ENCODE data around the gene NUBP2. TPM values are rescaled to one million over a fixed set of nuclear protein-coding genes. Genes with fewer than 3 reads are reported as not detected.

Gene NUBP2
- total RNA-seq, 1 donor from 2014 or later = 66.1 TPM

DNA sequence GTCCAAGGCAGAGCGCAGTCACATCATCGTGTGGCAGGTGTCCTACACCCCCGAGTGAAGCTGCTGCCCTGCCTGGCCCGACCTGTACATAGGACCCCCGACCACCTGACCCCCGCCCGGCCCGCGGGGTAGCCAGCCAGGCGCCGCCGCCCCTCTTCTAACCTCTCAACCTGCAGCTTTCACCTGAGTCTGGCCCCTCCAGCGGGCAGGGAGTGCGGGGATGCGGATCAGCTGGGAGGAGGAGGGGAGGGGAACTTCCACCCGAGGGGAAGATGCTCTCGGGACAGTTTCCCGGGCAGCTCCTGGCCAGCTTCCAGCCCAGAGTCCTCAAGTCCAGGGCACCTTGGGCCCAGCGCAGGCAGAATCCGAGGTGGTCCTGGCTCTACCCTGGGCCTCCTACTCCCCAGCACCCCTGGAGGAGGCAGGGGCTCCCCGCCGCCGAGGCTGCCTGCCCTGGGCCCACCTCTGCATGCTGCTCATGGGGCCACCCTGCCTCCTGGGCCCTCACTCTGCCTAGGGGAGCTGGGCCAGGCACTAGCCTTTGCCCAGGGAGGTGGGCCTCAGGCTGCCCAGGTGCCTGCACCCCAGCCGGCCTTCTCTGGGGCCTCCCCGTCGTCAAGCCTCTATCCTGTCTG lies 13.9 kb upstream of the NUBP2 start:
- Mint-ChIP-seq H3K27ac (ENCODE audit: unreplicated experiment) (no peak overlapping the region), H3K36me3 (ENCODE audit: unreplicated experiment) (no peaks in the 10 kb centered on the region), H3K4me1 (ENCODE audit: low read depth, unreplicated experiment) (peaks cover 4% of the 10 kb centered on the region), H3K27me3 (ENCODE audit: unreplicated experiment) (peaks cover 15% of the 10 kb centered on the region), H3K4me3 (ENCODE audit: unreplicated experiment) (no peak overlapping the region), H3K9me3 (ENCODE audit: unreplicated experiment) (peaks cover 18% of the 10 kb centered on the region)
- no peak for DNase-seq
- no peak for TF ChIP-seq CTCF (IDR thresholded peaks at IDR 0.05; ENCODE audit: partially characterized antibody, unreplicated experiment)

DNA sequence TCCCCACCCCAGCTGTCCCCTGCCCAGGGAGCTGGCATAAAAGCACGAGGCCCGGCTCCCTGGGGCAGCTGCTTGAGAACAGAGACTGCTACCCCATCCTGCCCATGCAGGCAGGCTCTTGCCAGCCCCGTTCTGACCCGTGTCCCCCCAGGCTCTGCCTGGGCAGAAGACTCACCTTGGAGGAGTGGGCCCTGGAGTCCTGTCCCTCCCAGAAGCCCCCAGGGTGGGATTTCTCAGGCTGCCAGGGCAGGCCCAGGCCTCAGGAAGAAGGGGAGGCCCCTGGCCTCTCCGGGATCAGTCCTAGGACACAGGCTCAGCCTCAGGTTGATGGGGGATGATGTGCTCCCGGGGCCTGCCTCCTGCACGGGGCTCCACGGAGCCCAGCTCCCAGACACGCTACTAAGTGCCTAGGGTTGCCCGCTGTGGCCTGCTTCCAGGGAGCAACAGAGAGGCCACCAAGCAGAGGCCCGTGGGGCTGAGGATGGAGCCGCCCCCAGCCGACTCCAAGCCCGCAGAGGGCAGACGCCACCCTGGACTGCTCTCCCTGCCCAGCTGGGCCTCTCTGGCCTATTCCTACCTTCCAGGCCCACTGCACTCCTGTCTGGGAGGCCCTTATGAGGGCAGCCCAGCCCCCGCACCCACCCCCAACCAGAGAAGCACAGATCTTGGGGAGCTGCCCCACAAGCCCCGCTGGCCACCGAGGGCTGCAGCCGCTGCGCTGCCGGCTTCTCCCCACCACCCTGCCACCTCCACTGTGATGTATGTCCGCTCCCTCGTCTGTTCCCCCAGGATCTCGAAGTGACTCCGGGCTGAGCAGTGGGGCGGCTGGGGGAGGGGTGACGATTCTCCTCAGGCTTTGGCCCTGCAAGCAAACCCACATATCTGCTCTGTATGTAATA lies 13.1 kb upstream of the NUBP2 start:
- no peak for TF ChIP-seq CTCF (IDR thresholded peaks at IDR 0.05; ENCODE audit: partially characterized antibody, unreplicated experiment)
- peak overlapping the region; percentile 90 for H3K27ac Mint-ChIP-seq (ENCODE audit: unreplicated experiment)
- H3K9me3 Mint-ChIP-seq (ENCODE audit: unreplicated experiment) = peaks cover 18% of the 10 kb centered on the region
- H3K36me3 Mint-ChIP-seq (ENCODE audit: unreplicated experiment) = no peaks in the 10 kb centered on the region
- H3K27me3 Mint-ChIP-seq (ENCODE audit: unreplicated experiment) = peaks cover 15% of the 10 kb centered on the region
- DNase-seq = no peak
- peaks cover 4% of the 10 kb centered on the region for H3K4me1 Mint-ChIP-seq (ENCODE audit: low read depth, unreplicated experiment)
- H3K4me3 Mint-ChIP-seq (ENCODE audit: unreplicated experiment) = peak overlapping the region; percentile 93

- TF ChIP-seq CTCF (IDR thresholded peaks at IDR 0.05; ENCODE audit: partially characterized antibody, unreplicated experiment) = no peak
- H3K36me3 Mint-ChIP-seq (ENCODE audit: unreplicated experiment) = no peaks in the 10 kb centered on the region
- peak overlapping the region; percentile 93 for H3K4me3 Mint-ChIP-seq (ENCODE audit: unreplicated experiment)
- H3K27me3 Mint-ChIP-seq (ENCODE audit: unreplicated experiment) = peaks cover 15% of the 10 kb centered on the region
- peaks cover 18% of the 10 kb centered on the region for H3K9me3 Mint-ChIP-seq (ENCODE audit: unreplicated experiment)
- H3K27ac Mint-ChIP-seq (ENCODE audit: unreplicated experiment) = peak overlapping the region; percentile 90
- H3K4me1 Mint-ChIP-seq (ENCODE audit: low read depth, unreplicated experiment) = peaks cover 7% of the 10 kb centered on the region
- peak; percentile 72 for DNase-seq
These were observed 12.2 kb upstream of the NUBP2 start for GRCh38 chr16:1770328-1771187.

GRCh38 chr16:1771188-1771863 lies 11.4 kb upstream of the NUBP2 start, which contains the start of gene NME3:
Gene NME3 (minus strand): TSS chr16:1771543. CDS start chr16:1771534, 9 bp downstream.
- Mint-ChIP-seq H3K27me3 (ENCODE audit: unreplicated experiment) (peaks cover 15% of the 10 kb centered on the region), H3K36me3 (ENCODE audit: unreplicated experiment) (no peaks in the 10 kb centered on the region), H3K4me3 (ENCODE audit: unreplicated experiment) (peak within 1 kb of the TSS; percentile 99), H3K9me3 (ENCODE audit: unreplicated experiment) (peaks cover 21% of the 10 kb centered on the region), H3K4me1 (ENCODE audit: low read depth, unreplicated experiment) (peaks cover 7% of the 10 kb centered on the region), H3K27ac (ENCODE audit: unreplicated experiment) (peak within 1 kb of the TSS; percentile 96)
- no peak for TF ChIP-seq CTCF (IDR thresholded peaks at IDR 0.05; ENCODE audit: partially characterized antibody, unreplicated experiment)
- DNase-seq = peak; percentile 88

All from glutamatergic neuron (in vitro differentiated cells).